HCT116 (cell line): ENCODE measurements around the gene ASB14.

ENCODE experiments used
- EGR1 ChIP-seq: IDR thresholded peaks from 2 replicates; pipeline ENCODE4 v1.6.1; 2012; ENCODE audit warnings: low read depth
- REST ChIP-seq: IDR thresholded peaks from 2 replicates; pipeline ENCODE4 v1.6.1; 2012; ENCODE audit warnings: low read depth
- TF ChIP-seq, protein P1 (sequence below), 3 experiments: fragments of 200-600 bp in 1 of 3; sonication (generic) in 1 of 3; IDR thresholded peaks in 2 of 3; conservative IDR thresholded peaks in 1 of 3; 2 replicates each; pipeline ENCODE4 v1.5.1; 2012 to 2017; ENCODE audit warnings: low read depth in 2 of 3, low read length in 2 of 3, antibody characterized with exemption in 1 of 3, borderline replicate concordance in 1 of 3, control low read depth in 1 of 3, mild to moderate bottlenecking in 1 of 3, mixed read lengths in 1 of 3, mixed run types in 1 of 3, moderate library complexity in 1 of 3; ENCODE audit not compliant: insufficient read depth in 1 of 3

DNA sequence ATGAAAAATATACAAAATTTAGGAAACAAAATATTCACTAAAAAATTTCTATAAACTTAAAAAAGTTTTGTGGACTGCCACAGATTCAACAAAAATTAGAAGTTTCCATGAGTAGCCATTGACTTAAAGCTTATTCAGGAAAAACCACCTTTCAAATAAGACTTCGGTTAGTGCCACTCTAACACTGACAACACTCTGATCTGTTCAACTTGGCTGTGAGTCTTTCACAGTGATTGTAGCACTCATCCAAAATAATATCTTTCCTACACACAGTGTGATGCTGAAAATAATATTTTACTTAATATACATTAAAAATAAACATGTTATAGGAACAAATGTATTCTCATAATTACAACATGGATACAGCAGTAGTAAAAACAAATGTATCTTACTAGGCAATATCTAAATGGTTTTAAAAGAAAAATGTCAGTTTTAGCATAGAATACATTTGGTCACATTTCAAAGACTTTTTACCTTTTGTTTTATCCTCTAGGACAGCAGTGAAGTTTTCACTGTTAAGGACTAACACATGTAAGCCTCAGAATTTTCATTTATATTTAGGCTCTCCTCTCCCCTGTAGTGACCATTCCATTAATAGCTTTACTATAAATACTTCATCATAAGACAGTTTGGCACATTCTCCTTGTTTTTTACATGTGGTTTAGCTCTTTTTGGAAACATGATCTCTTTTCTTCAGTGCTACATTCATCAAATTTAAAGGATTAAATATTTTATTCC, at the start of gene ASB14:
- TF ChIP-seq EGR1: no peak
- TF ChIP-seq REST: no peak
- TF ChIP-seq, protein P1, sequence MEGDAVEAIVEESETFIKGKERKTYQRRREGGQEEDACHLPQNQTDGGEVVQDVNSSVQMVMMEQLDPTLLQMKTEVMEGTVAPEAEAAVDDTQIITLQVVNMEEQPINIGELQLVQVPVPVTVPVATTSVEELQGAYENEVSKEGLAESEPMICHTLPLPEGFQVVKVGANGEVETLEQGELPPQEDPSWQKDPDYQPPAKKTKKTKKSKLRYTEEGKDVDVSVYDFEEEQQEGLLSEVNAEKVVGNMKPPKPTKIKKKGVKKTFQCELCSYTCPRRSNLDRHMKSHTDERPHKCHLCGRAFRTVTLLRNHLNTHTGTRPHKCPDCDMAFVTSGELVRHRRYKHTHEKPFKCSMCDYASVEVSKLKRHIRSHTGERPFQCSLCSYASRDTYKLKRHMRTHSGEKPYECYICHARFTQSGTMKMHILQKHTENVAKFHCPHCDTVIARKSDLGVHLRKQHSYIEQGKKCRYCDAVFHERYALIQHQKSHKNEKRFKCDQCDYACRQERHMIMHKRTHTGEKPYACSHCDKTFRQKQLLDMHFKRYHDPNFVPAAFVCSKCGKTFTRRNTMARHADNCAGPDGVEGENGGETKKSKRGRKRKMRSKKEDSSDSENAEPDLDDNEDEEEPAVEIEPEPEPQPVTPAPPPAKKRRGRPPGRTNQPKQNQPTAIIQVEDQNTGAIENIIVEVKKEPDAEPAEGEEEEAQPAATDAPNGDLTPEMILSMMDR (IDR thresholded peaks at IDR 0.05 in 2 of 3, conservative IDR thresholded peaks at IDR 0.05 in 1 of 3; ENCODE audit: borderline replicate concordance in 1 of 3, insufficient read depth in 1 of 3, low read depth in 2 of 3, low read length in 2 of 3): no peak
